ENCODE results near the gene IPO9. TPM values are rescaled to one million over a fixed set of nuclear protein-coding genes. Genes with fewer than 3 reads are reported as not detected.

IPO9 gene
- total and polyA plus RNA-seq, 2 of the 4 experiments (the other 2 are of a cell fraction), result 14.0 to 23.4 TPM

GRCh38 chr1:201828820-201829774, at the start of gene IPO9 (continued):
- TF ChIP-seq, protein P1, sequence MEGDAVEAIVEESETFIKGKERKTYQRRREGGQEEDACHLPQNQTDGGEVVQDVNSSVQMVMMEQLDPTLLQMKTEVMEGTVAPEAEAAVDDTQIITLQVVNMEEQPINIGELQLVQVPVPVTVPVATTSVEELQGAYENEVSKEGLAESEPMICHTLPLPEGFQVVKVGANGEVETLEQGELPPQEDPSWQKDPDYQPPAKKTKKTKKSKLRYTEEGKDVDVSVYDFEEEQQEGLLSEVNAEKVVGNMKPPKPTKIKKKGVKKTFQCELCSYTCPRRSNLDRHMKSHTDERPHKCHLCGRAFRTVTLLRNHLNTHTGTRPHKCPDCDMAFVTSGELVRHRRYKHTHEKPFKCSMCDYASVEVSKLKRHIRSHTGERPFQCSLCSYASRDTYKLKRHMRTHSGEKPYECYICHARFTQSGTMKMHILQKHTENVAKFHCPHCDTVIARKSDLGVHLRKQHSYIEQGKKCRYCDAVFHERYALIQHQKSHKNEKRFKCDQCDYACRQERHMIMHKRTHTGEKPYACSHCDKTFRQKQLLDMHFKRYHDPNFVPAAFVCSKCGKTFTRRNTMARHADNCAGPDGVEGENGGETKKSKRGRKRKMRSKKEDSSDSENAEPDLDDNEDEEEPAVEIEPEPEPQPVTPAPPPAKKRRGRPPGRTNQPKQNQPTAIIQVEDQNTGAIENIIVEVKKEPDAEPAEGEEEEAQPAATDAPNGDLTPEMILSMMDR (conservative IDR thresholded peaks at IDR 0.05; ENCODE audit: low read depth, low read length), result peak; percentile 96
- no peak for TF ChIP-seq USF2 (IDR thresholded peaks at IDR 0.05; ENCODE audit: low read depth, low read length)
- peak; percentile 52; the same call in 1 of the 2 replicates for TF ChIP-seq SMC3 (IDR thresholded peaks at IDR 0.05; ENCODE audit: low read depth, low read length)
